ENCODE results near the gene NPPA. TPM values are rescaled to one million over a fixed set of nuclear protein-coding genes. Genes with fewer than 3 reads are reported as not detected.
"Not testable (repeated sequence)": the region's sequence is repeated elsewhere in the genome, so short reads cannot be mapped to it uniquely, and the experiment has no call there.

The NPPA gene
- total RNA-seq (ENCODE audit: unreplicated experiment) = not detected
- long read RNA-seq, partial matches to known transcripts = 0 of 1 reads
- long read RNA-seq, other reads (novel, unspliced or antisense) = 1 of 1 reads

DNA sequence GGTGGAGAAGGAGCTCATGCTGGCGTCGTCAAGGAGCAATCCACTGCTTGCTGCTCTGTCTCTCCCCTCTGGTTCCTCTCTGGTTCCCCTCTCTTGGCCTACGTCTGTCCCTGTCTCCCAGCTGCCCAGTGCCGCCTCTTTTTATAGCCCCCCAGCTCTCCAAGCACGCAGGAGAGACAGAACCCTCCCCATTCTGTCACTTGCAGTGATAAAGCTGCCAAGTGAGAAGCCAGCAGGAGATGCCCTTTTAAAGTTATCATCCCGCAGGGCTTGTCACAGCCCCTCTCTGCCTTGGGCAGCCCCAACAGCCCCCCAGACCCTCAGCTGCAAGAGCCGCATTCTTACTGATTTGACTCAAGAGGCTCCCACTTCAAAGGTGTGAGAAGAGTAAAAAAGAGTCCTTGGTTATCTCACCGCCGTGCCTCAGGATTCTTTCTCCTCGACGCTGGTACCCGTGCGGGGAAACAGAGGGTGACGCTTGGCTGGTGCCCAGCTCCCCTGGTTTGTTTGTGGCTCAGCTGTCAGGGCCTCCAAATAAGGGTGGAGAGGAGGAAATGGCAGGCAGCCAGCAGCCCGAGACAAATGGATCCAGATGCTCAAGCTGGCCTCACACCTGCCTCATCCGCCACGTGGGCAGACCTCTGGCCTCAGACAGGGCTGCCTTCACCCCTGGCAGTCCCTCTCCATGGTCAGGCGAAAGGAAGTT lies at the start of gene NPPA:
NPPA (minus strand) TSS at position 117 of the 706 bp plus-strand sequence; CDS start at position 18, 99 bp downstream.
- TF ChIP-seq, protein P1, sequence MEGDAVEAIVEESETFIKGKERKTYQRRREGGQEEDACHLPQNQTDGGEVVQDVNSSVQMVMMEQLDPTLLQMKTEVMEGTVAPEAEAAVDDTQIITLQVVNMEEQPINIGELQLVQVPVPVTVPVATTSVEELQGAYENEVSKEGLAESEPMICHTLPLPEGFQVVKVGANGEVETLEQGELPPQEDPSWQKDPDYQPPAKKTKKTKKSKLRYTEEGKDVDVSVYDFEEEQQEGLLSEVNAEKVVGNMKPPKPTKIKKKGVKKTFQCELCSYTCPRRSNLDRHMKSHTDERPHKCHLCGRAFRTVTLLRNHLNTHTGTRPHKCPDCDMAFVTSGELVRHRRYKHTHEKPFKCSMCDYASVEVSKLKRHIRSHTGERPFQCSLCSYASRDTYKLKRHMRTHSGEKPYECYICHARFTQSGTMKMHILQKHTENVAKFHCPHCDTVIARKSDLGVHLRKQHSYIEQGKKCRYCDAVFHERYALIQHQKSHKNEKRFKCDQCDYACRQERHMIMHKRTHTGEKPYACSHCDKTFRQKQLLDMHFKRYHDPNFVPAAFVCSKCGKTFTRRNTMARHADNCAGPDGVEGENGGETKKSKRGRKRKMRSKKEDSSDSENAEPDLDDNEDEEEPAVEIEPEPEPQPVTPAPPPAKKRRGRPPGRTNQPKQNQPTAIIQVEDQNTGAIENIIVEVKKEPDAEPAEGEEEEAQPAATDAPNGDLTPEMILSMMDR (IDR thresholded peaks at IDR 0.05; ENCODE audit: unreplicated experiment) = no peak
- DNase-seq (ENCODE audit: low spot score) = no peak
- Mint-ChIP-seq H3K4me1 (ENCODE audit: unreplicated experiment) (no peaks in the 10 kb centered on the region), H3K27ac (ENCODE audit: unreplicated experiment) (no peak within 1 kb of the TSS), H3K27me3 (ENCODE audit: unreplicated experiment) (peaks cover 2% of the 10 kb centered on the region), H3K9me3 (ENCODE audit: unreplicated experiment) (no peaks in the 10 kb centered on the region), H3K4me3 (ENCODE audit: unreplicated experiment) (no peak within 1 kb of the TSS), H3K36me3 (ENCODE audit: low read depth, unreplicated experiment) (peaks cover 26% of the 10 kb centered on the region)

DNA sequence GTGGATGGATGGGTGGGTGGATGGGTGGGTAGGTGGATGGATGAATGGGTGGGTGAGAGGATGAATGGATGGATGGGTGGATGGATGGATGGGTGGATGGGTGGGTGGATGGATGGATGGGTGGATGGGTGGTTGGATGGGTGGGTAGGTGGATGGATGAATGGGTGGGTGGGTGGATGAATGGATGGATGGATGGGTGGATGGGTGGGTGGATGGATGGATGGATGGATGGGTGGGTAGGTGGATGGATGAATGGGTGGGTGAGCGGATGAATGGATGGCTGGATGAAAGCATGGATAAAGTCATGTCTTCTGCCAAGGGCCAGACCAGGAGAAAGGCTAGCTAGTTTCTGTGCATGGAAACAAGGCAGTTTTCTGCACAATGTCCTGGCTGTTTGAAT lies 46.9 kb upstream of the NPPA start:
- not testable (repeated sequence) for H3K4me1 Mint-ChIP-seq (ENCODE audit: unreplicated experiment); H3K4me3 Mint-ChIP-seq (ENCODE audit: unreplicated experiment); H3K27me3 Mint-ChIP-seq (ENCODE audit: unreplicated experiment); H3K27ac Mint-ChIP-seq (ENCODE audit: unreplicated experiment); H3K9me3 Mint-ChIP-seq (ENCODE audit: unreplicated experiment); DNase-seq (ENCODE audit: low spot score); H3K36me3 Mint-ChIP-seq (ENCODE audit: low read depth, unreplicated experiment)

DNA sequence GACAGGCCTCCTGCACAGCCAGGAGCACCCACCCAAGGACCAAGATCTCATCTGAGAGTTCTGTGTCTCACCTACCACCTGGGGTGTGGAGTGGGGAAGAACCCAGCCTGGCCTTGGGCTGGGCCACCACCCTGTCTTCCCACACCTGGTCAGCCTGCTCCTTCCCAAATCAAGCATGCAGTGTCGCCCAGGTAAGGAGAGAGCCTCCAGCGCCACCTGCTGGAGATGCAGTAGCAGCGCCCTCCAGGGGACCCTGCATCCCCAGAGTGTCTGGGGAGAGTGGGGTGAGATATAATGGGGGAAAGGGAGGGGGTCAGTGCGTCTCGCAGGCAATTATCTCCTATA lies 46.3 kb upstream of the NPPA start:
- Mint-ChIP-seq H3K36me3 (ENCODE audit: low read depth, unreplicated experiment) (no peaks in the 10 kb centered on the region), H3K27me3 (ENCODE audit: unreplicated experiment) (peaks cover 2% of the 10 kb centered on the region), H3K4me1 (ENCODE audit: unreplicated experiment) (no peaks in the 10 kb centered on the region), H3K4me3 (ENCODE audit: unreplicated experiment) (no peak overlapping the region), H3K27ac (ENCODE audit: unreplicated experiment) (no peak overlapping the region), H3K9me3 (ENCODE audit: unreplicated experiment) (no peaks in the 10 kb centered on the region)
- DNase-seq (ENCODE audit: low spot score) = peak; percentile 74
- TF ChIP-seq, protein P1 (IDR thresholded peaks at IDR 0.05; ENCODE audit: unreplicated experiment) = peak; percentile 69

DNA sequence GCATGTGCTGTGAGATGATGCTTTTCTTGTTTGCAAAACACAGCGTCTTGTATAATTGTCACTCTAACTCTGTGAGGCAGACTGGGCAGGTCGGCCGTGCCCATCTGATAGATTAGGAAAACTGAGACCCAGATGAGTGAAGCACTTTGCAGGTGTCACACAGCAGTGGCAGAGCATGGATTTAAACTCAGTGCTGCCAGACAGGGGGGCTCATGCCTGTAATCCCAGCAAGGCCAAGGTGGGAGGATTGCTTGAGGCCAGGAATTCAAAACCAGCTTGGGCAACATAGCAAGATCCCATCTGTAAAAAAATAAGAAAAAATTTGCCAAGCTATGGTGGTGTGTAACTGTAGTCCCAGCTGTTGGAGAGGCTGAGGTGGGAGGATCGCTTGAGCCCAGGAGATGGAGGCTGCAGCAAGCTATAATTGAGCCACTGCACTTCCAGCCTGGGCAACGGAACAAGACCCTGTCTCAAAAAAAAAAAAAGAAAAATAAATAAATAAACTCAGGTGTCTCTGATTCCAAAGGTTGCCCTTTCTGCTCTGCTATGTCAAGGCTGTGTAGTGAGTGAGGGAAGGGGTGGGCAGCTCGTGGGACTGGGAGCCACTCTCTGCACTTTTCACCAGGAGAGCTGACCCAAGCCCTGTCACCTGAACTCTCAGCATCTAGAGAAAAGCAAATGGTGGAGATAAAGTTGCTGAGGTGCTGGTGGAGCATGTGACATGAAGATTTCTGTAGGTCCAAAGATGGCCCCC lies 44.0 kb upstream of the NPPA start:
- Mint-ChIP-seq H3K36me3 (ENCODE audit: low read depth, unreplicated experiment) (no peaks in the 10 kb centered on the region), H3K27ac (ENCODE audit: unreplicated experiment) (no peak overlapping the region), H3K4me3 (ENCODE audit: unreplicated experiment) (no peak overlapping the region), H3K27me3 (ENCODE audit: unreplicated experiment) (no peaks in the 10 kb centered on the region), H3K9me3 (ENCODE audit: unreplicated experiment) (no peaks in the 10 kb centered on the region), H3K4me1 (ENCODE audit: unreplicated experiment) (no peaks in the 10 kb centered on the region)
- TF ChIP-seq, protein P1 (IDR thresholded peaks at IDR 0.05; ENCODE audit: unreplicated experiment) = no peak
- no peak for DNase-seq (ENCODE audit: low spot score)

DNA sequence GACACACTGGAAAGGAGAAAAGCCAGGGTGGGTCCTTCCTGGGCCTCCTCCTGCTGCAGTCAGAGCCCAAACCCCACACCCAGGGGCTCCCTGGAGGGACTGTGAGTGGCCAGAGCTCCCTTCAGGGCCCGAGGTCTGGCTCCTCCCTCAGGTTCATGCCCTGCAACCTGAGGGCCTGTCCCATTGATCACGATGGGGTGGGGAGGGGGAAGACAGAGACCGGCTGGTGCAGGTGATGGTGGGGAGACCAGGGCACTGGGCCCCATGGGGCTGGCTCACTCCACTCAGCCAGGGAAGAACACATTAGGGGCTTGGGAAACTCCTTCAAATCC lies 41.3 kb upstream of the NPPA start:
- DNase-seq (ENCODE audit: low spot score) = no peak
- H3K27ac Mint-ChIP-seq (ENCODE audit: unreplicated experiment) = peak overlapping the region; percentile 13
- TF ChIP-seq, protein P1 (IDR thresholded peaks at IDR 0.05; ENCODE audit: unreplicated experiment) = no peak

More for the DNA sequence above, 41.3 kb upstream of the NPPA start:
- Mint-ChIP-seq H3K9me3 (ENCODE audit: unreplicated experiment) (no peaks in the 10 kb centered on the region), H3K27me3 (ENCODE audit: unreplicated experiment) (peaks cover 2% of the 10 kb centered on the region), H3K36me3 (ENCODE audit: low read depth, unreplicated experiment) (no peaks in the 10 kb centered on the region), H3K4me1 (ENCODE audit: unreplicated experiment) (peaks cover 8% of the 10 kb centered on the region), H3K4me3 (ENCODE audit: unreplicated experiment) (no peak overlapping the region)
